ENCODE data around the gene CD8B. TPM values are rescaled to one million over a fixed set of nuclear protein-coding genes. Genes with fewer than 3 reads are reported as not detected.
"Not testable (repeated sequence)": the region's sequence is repeated elsewhere in the genome, so short reads cannot be mapped to it uniquely, and the experiment has no call there.

Gene CD8B
- total RNA-seq, 1 donor from 2014 or later = not detected

DNA sequence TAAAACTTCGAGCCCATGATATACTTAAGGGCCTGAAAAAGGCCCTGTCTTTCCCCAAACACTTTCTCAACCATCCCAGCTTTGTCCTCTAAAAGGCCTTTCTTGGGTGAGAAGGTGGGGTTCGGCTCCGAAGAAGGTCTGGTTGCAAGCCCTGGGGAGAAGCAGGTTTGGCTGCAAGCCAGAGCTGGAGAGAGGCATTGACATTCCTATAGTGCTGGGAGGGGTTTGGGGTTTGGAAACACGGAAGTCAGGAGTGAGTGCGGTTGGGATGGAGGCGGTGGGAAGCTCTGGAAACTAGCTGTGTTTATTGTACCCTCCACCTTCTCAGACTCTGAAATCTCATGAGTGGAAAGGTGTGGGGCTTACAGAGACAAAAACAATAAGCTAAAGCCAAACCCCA lies 5.7 kb downstream of the CD8B start:
- H3K27me3 Mint-ChIP-seq; intact Hi-C loops (cut with micrococcal nuclease); H3K4me1 Mint-ChIP-seq; DNase-seq; H3K27ac Mint-ChIP-seq; H3K36me3 Mint-ChIP-seq (ENCODE audit: low read depth); H3K4me3 Mint-ChIP-seq; H3K9me3 Mint-ChIP-seq: not testable (repeated sequence)

GRCh38 chr2:86851581-86851980 lies 10.1 kb downstream of the CD8B start:
- H3K9me3 Mint-ChIP-seq; H3K27ac Mint-ChIP-seq; H3K4me3 Mint-ChIP-seq; H3K27me3 Mint-ChIP-seq; H3K4me1 Mint-ChIP-seq; H3K36me3 Mint-ChIP-seq (ENCODE audit: low read depth); intact Hi-C loops (cut with micrococcal nuclease); DNase-seq: not testable (repeated sequence)

- H3K27me3 Mint-ChIP-seq; H3K36me3 Mint-ChIP-seq (ENCODE audit: low read depth); intact Hi-C loops (cut with micrococcal nuclease); H3K4me3 Mint-ChIP-seq; H3K9me3 Mint-ChIP-seq: not testable (repeated sequence)
- Mint-ChIP-seq H3K4me1 (peaks cover 10% of the 10 kb centered on the region), H3K27ac (peak overlapping the region; percentile 53)
- peak; percentile 73 for DNase-seq
These were observed 19.0 kb downstream of the CD8B start for GRCh38 chr2:86842607-86843234.

DNA sequence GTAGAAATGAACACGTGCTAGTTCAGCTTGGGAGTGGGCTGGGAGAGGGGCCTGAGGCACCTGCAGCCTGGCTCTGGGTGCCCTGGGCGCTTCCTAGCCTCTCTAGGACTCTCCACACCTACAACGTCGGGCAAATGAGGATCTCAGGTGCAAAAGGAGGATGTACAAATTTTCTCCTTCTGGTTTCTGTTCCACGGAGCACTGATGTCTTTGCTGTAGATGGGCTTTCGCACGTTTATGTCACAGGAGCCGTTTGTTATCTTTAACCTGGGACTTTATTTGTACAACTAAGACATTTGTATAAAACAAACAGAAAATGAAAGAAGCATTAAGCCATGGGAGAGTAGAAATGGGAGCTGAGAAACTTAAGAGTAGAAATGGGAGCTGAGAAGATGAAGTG lies 20.4 kb downstream of the CD8B start:
- intact Hi-C loops (cut with micrococcal nuclease); H3K36me3 Mint-ChIP-seq (ENCODE audit: low read depth); DNase-seq; H3K9me3 Mint-ChIP-seq; H3K4me3 Mint-ChIP-seq; H3K27ac Mint-ChIP-seq; H3K27me3 Mint-ChIP-seq: not testable (repeated sequence)
- peaks cover 19% of the 10 kb centered on the region for H3K4me1 Mint-ChIP-seq

DNA sequence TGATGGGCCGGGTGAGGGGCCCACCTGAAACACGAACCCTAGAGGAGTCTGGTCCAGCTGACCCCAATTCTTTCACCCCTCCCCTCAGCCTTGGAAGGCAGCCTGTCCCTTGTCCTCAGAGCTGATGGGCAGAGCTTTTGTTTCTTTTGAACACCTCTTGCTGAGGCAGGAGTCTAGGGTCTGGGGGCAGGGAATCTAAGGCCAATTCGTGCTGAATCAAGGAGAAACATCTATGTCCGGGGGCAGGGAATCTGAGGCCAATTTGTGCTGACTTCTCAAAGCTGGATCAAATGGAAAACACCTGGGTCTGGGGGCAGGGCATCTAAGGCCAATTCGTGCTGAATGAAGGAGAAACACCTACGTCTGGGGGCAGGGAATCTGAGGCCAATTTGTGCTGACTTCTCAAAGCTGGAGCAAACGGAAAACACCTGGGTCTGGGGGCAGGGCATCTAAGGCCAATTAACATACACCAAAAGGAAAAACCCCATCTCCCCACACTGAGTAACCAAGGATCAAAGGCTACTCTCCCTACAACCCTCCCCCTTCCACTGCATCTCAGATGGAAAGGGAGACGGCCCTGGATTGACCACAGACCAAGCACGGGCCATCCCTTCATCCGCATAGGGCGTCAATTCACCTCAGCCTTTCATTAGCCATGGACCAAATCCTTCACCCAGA lies 21.7 kb downstream of the CD8B start:
- H3K4me3 Mint-ChIP-seq; H3K27ac Mint-ChIP-seq; DNase-seq; H3K9me3 Mint-ChIP-seq; intact Hi-C loops (cut with micrococcal nuclease); H3K27me3 Mint-ChIP-seq; H3K36me3 Mint-ChIP-seq (ENCODE audit: low read depth): not testable (repeated sequence)
- H3K4me1 Mint-ChIP-seq = peaks cover 19% of the 10 kb centered on the region

GRCh38 chr2:86839455-86839854 lies 22.2 kb downstream of the CD8B start:
- intact Hi-C loops (cut with micrococcal nuclease); H3K36me3 Mint-ChIP-seq (ENCODE audit: low read depth); H3K4me3 Mint-ChIP-seq; DNase-seq; H3K27ac Mint-ChIP-seq; H3K27me3 Mint-ChIP-seq; H3K9me3 Mint-ChIP-seq: not testable (repeated sequence)
- peaks cover 19% of the 10 kb centered on the region for H3K4me1 Mint-ChIP-seq

GRCh38 chr2:86837714-86838113 lies 24.0 kb downstream of the CD8B start:
- intact Hi-C loops (cut with micrococcal nuclease); DNase-seq; H3K9me3 Mint-ChIP-seq; H3K4me3 Mint-ChIP-seq; H3K27me3 Mint-ChIP-seq; H3K36me3 Mint-ChIP-seq (ENCODE audit: low read depth); H3K27ac Mint-ChIP-seq: not testable (repeated sequence)
- H3K4me1 Mint-ChIP-seq = peaks cover 19% of the 10 kb centered on the region

DNA sequence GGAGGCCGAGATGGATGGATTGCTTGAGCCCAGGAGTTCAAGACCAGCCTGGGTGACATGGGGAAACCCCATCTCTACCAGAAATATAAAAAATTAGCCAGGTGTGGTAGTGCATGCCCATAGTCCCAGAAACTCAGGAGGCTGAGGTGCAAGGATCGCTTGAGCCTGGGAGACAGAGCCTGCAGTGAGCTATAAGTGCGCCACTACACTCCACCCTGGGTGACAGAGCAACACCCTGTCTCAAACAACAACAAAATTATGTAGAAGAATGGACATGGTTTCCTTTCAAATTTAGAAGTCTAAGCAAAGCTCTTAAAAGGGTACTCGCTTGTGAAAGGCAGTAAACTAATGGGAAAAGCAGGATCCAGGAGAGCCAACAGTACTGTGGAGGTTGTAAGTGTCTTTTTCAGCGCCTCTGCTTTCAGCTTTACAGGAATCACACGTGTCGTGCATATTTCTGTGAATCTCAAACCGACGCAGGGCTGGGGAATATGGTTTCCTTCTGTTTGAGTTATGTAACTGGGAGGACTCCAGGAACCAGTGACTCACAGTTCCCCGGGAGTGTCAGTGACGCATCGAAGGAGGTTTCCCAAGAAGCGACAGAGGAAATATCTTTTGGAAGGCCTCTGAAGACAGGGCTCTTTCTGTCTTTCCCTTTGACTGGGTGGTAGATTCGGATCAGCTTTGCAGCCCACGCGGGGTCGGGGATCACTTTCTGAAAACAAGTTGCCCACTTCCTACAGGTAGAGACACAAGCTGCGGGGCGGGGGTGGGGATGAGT lies 24.6 kb downstream of the CD8B start:
- H3K4me3 Mint-ChIP-seq = peak overlapping the region; percentile 45

DNA sequence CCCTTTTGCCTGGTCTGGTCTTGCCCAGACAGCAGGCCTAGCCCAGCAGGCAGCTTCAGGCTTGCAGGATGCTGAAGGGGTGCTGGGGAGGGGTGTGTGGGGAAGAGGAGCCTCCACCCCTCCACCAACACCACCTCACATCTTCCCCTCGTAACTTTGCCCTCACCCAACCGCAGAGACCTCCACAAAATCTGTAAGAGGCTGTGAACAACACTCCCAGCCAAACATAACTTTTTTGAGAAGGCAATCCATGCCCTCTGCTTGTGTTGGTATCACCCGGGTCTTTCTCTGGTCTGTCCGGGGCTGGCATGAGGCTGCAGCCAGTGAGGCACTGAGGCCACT lies 26.2 kb downstream of the CD8B start:
- H3K27ac Mint-ChIP-seq; intact Hi-C loops (cut with micrococcal nuclease); H3K9me3 Mint-ChIP-seq; H3K27me3 Mint-ChIP-seq; H3K4me3 Mint-ChIP-seq; H3K36me3 Mint-ChIP-seq (ENCODE audit: low read depth); DNase-seq: not testable (repeated sequence)
- peaks cover 13% of the 10 kb centered on the region for H3K4me1 Mint-ChIP-seq

More for the DNA sequence above, 24.6 kb downstream of the CD8B start:
- intact Hi-C loops (cut with micrococcal nuclease); H3K27me3 Mint-ChIP-seq; H3K9me3 Mint-ChIP-seq; H3K36me3 Mint-ChIP-seq (ENCODE audit: low read depth): not testable (repeated sequence)
- H3K27ac Mint-ChIP-seq = peak overlapping the region; percentile 57
- DNase-seq = peak; percentile 68
- H3K4me1 Mint-ChIP-seq = peaks cover 14% of the 10 kb centered on the region

GRCh38 chr2:86833315-86833714 lies 28.4 kb downstream of the CD8B start:
- H3K27ac Mint-ChIP-seq = no peak overlapping the region
- H3K4me3 Mint-ChIP-seq = no peak overlapping the region
- peaks cover 13% of the 10 kb centered on the region for H3K4me1 Mint-ChIP-seq
- peaks cover 8% of the 10 kb centered on the region for H3K27me3 Mint-ChIP-seq
- H3K36me3 Mint-ChIP-seq (ENCODE audit: low read depth) = no peaks in the 10 kb centered on the region
- H3K9me3 Mint-ChIP-seq = no peaks in the 10 kb centered on the region
- intact Hi-C loops (cut with micrococcal nuclease) = no loop called here
- DNase-seq = no peak

- H3K27ac Mint-ChIP-seq = no peak overlapping the region
- H3K9me3 Mint-ChIP-seq = no peaks in the 10 kb centered on the region
- DNase-seq = no peak
- H3K36me3 Mint-ChIP-seq (ENCODE audit: low read depth) = no peaks in the 10 kb centered on the region
- H3K4me3 Mint-ChIP-seq = no peak overlapping the region
- intact Hi-C loops (cut with micrococcal nuclease) = no loop called here
- peaks cover 11% of the 10 kb centered on the region for H3K27me3 Mint-ChIP-seq
- peaks cover 13% of the 10 kb centered on the region for H3K4me1 Mint-ChIP-seq
These were observed 29.2 kb downstream of the CD8B start for GRCh38 chr2:86832334-86833096.

- no peak for DNase-seq
- Mint-ChIP-seq H3K4me1 (peaks cover 10% of the 10 kb centered on the region), H3K9me3 (no peaks in the 10 kb centered on the region), H3K36me3 (ENCODE audit: low read depth) (no peaks in the 10 kb centered on the region), H3K27ac (no peak overlapping the region), H3K27me3 (peaks cover 11% of the 10 kb centered on the region), H3K4me3 (no peak overlapping the region)
- intact Hi-C loops (cut with micrococcal nuclease) = no loop called here
These were observed 30.1 kb downstream of the CD8B start for GRCh38 chr2:86831537-86831936.

- Mint-ChIP-seq H3K4me3 (no peak overlapping the region), H3K9me3 (no peaks in the 10 kb centered on the region), H3K4me1 (peaks cover 23% of the 10 kb centered on the region), H3K36me3 (ENCODE audit: low read depth) (no peaks in the 10 kb centered on the region), H3K27me3 (peaks cover 8% of the 10 kb centered on the region), H3K27ac (no peak overlapping the region)
- intact Hi-C loops (cut with micrococcal nuclease) = no loop called here
- no peak for DNase-seq
These were observed 34.7 kb downstream of the CD8B start for GRCh38 chr2:86826951-86827350.

All from activated CD4-positive, alpha-beta T cell treated with anti-CD3 and anti-CD28 coated beads, Interleukin-2, amount 10 ng/mL, durations not matched to agents 24 days and 14 days (primary cell).